COLO668 (cell line): Measurements from ENCODE around the gene MRTFB.
"Not testable (repeated sequence)": the region's sequence is repeated elsewhere in the genome, so short reads cannot be mapped to it uniquely, and the experiment has no call there.

Experiments
- DNase-seq: peaks from one replicate; lab custom pipeline; 2025; ENCODE audit not compliant: unreplicated experiment; lab: John Stamatoyannopoulos, UW

The MRTFB gene

DNA sequence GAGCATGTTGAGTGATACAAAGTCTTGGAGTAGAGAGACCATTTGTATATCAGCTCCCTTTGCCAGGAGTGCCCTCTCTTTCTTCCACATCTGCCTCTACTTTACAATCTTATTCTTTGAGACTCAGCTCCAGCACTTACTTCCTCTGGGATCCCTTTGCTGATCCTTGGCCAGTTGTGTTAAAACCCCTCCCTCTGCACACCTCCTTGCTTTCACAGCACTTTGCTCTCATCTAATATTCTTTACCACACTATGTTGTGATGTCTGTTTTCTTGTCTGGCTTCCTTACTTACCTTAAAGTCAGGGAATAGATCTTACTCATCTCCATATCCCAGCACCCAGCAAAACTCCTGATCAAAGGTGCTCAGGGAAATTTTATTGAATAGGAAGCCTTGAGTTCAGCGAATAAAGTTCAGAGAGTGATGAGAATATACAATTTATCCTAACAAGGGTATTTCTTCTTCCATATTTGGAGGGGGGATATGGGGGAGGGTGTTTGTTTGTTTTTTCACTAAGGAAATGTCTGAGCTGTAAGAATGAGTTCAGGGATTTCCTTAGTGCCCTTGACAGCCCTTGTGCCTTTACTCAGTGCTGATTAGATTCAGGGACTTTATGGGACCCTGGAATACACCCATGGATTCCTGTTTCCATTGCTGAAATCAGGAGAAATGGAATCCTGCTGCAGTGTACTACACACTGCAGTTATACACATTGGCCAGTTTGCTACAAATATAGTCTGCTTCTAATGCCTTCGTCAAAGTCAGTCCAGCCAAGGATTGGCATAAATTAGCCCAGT is 32.0 kb downstream of the MRTFB start:
- no peak for DNase-seq

DNA sequence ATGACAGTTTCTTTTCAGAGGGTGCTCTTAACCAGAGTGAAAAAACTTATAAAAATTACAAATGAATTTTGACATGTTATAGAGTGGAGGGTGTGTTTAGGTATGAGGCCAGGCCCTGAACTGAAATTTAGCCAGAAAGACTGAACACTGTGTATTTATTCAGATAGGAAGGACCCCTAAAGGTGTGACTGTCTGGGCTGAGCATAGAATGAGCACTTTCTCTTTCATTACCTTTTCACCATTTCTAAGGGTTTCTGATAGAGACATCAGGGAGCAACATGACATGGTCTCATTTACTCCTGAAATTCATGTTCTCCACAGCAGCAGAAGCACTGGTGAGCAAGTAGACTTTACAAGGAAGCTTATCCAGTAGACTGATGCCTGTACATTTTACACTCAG is 32.9 kb downstream of the MRTFB start:
- DNase-seq: no peak

- DNase-seq: peak; percentile 17
Observed at GRCh38 chr16:14105760-14106375, 34.7 kb downstream of the MRTFB start.

DNA sequence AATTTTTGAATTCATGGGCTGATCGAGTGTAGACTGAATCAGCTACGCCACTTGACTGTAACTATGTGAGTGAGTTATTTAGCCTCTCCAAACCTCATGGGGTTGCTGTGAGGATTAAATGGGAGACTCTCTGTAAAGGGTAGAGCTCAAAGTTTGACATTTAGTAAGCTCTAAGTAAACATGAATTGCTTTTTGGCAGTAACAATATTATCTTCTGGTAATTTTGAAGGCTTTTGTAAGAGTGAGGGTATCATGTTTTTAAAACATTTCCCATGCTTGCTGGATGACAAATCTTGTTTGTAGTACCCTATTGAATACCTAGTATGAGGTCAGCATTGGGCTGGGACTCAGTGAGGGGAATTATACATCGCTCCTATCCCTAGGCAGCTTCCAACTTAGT is 35.3 kb downstream of the MRTFB start:
- DNase-seq: no peak

- DNase-seq: no peak
Observed at GRCh38 chr16:14106961-14107360, 35.8 kb downstream of the MRTFB start.

DNA sequence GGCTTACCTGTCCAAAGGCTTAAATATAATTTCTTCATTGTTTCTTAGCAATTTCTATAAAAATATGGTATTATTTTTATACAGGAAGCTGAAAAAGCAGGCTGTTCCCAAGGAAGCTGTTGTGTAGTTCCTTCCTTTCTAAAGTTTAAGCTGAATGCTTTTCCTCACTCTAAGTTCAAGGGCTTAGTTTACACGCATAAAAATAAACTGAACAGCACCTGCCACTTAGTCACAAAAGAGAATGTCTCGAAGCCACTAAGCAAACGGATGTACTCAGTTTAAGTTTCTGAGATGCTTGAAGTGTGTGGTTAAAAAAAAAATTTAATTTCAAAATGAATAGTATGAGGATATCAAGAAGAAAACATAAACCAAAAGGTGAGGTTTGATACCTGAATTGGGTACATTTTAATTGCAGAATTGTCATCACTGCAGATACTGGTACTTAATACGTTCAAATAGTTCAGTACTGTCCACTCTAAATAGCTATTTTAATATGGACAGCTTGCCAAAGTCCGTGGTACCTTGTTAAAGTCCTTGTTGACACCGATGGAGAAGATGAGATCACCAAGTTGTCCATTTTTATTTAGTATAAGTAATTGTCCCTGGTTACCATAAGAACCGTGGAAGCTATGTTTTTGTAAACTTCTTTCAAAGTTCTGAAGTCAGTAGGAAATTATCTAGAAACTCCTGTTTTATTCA is 38.1 kb downstream of the MRTFB start:
- no peak for DNase-seq

GRCh38 chr16:14109782-14110727 is 38.9 kb downstream of the MRTFB start:
- DNase-seq: no peak

DNA sequence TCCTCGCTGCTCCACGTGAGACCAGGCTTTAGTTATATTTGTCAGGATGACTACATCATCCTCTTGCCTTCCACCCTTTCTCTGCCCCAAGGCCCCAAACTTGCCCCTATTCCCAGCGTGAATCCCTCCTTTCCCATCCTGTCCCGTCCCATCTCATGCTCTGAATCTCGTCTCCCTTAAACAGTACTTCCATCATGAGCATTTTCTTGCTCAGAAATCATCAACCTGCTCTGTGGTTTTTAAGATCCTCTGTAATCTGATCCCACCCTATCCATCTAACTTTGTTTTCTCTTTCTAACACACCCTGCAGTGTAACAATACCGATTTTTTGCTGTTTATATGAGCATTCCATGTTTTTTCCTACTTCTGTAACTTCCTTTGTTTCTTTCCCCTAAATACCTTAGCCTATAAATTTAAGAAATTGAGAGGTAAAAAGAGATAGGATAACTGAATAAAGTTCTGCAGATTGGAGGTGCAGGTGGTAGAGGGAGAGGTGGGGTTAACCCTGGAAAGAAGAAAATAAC is 39.7 kb downstream of the MRTFB start:
- DNase-seq: no peak

DNA sequence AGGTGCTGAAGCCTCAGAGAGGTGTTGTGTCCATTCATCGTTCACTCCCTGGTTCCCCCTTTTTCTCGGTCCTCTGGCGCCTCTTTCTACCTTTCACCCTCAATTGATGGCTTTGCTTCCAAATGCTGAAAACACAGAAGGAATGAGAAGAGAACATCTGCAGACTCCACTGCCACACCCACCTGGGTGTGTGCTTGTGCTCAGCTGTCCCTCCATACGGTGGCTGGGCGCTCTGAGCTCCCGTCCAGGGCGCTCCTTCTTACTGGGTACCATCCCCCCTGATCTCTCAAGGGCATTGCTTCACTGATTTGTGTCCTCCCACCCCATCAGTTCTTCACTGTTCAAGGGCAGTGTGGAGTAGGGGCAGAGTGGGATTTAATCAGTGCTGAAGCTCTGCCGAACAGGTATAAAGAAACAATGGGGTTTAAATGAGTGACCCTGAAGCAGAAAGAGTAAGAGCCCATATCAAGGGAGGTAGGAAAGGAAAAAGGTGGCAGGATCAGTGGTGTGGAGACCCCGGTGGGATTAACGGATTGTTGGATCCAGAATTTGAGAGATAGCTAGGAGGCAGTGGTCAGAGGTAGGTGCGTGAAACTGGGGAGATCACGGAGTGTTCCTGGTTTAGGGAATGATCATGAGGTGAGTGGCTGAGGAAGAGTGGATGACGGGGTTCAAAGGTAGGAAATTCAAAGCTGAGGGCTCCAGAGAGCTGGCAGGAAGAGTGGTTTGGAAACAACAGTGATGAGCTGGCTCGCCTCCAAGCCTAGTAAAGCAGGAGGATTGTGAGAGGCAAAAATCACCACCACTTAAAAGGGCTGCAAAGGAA is 40.8 kb downstream of the MRTFB start:
- DNase-seq: peak; percentile 51

- no peak for DNase-seq
Observed at GRCh38 chr16:14112539-14112856, 41.4 kb downstream of the MRTFB start.

DNA sequence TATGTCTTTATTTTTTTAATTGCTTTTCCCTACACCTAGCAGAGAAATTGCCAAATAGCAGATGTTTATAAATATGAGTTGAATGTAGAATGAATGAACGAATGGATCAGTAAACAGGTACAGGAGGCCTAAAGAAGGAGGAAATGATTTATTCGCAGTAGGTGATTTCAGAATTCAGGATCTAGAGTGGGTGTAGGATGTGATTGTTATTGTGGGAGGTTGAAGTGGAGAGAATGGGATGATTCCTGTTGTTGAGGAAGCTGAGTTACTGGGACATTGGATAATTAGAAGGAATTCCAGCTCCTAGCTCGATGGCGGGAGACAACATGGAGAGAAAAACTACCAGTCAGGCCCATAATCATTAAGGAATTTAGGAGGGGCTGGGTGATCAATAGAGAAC is 42.2 kb downstream of the MRTFB start:
- no peak for DNase-seq

DNA sequence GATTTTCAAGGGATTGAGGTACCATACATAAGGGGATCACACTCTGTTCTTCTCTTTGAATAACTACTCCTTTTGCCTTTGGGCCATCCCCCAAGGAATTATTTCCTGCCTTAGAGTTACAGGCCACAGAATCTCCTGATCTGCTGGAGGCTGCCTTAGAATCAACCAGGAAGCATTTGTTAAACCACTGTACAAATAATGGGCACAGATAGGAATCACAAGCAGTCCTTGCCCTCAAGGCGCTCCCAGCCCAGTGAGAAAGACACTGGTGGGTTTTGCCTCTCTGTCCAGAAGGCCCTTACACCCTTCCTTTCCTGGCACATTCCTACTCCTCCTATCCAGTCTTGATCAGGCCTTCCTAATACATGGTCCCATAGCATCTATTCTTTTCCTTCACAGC is 45.9 kb downstream of the MRTFB start:
- no peak for DNase-seq

GRCh38 chr16:14119799-14120198 is 48.7 kb downstream of the MRTFB start:
- DNase-seq: no peak

DNA sequence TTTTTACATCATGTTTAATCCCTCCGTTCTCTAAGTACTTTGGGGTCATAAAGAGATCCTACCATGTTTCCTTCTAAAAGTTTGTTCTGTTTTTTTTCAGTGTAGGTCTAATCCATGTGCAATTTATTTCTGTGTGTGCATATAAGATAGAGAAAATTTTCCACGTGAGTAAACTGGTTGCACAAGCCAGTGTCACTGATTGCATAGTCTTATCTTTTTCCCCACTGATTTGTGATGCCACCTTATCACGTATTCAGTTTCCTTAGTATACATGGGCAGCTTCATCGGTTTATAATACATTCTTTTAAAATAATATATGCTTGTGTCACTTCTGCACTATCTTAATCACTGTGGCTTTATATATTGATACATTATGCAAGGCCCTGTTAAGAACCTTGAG is 49.2 kb downstream of the MRTFB start:
- no peak for DNase-seq

DNA sequence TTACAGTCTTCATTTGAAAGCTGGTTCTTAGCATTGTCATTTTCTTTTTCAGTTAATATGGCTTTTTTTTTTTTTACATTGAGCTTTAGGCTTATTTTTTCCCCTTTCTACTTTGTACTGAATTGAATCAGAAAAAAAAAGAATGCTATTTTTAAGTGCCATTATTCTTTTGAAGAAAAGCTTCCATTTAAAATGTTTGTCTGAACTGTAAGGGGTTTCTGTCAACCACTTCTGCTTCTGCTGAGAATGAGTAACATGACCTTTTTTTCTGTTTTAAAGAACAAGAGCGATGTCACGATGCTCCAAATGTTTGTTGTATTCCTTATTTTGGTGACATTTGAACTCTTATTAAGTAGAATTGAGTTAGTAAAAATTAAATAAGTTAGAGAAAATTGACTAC is 50.0 kb downstream of the MRTFB start:
- DNase-seq: no peak

- no peak for DNase-seq
Observed at GRCh38 chr16:14121872-14122271, 50.8 kb downstream of the MRTFB start.

DNA sequence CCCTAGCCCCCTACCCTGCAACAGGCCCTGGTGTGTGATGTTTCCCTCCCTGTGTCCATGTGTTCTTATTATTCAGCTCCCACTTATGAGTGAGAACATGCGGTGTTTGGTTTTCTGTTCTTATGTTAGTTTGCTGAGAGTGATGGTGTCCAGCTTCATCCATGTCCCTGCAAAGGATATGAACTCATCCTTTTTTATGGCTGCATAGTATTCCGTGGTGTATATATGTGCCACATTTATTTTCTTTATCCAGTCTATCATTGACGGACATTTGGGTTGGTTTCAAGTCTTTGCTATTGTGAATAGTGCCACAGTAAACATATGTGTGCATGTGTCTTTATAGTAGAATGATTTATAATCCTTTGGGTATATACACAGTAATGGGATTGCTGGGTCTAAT is 51.3 kb downstream of the MRTFB start:
- DNase-seq: not testable (repeated sequence)

- no peak for DNase-seq
Observed at GRCh38 chr16:14125000-14125681, 54.0 kb downstream of the MRTFB start.

DNA sequence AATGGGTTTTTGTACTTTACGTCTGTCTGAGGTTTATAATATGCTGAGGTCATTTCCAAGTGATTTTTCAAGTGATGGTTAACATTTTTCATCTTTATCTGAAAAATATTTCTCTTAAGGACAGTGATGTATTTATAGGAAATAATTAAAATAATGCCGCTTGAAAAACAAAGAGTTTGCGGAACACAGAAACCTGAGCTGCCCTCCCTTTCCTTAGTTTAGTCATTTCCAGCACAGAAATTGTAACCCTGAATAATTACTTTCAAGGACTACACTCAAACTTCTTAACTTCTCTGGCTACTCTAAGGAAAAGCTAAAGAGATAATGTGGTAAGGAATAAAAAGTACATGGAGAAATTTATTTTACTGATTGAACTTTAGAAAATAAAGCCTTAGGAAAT is 54.6 kb downstream of the MRTFB start:
- DNase-seq: no peak

DNA sequence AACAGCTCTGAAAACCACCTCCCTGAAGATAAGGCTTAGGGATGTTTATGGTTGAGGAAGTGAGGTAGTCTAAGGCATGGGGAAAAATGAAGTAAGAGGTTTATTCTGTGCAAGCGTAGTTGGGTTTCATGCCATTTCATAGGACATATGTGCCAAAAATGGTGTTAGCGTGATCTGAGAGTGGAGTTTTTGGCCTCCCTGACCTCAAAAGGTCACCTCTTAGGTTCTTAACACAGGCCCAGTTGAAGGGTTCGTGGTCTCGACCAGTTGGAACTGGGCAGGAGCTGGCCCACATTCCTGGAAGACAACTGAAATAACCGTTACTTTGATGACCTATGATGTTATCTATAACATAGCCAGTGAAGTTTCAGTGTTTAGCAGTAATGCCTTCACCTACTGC is 57.0 kb downstream of the MRTFB start:
- no peak for DNase-seq
